Ovary (tissue), 9 donors: ENCODE measurements around the gene PDE4D. TPM values are rescaled to one million over a fixed set of nuclear protein-coding genes. Genes with fewer than 3 reads are reported as not detected.
"Not testable (repeated sequence)": the region's sequence is repeated elsewhere in the genome, so short reads cannot be mapped to it uniquely, and the experiment has no call there.

Experiments
- DNase-seq, 5 donors: peaks; one replicate each; pipeline ENCODE4 v3.0.0-alpha.2; 2019 to 2020
- H3K27ac ChIP-seq, 2 donors: fragments of 200-600 bp; one replicate each; pipeline versions ENCODE4 v1.5.1 to v1.8.0; 2019 to 2022
- H3K27me3 ChIP-seq: fragments of 200-600 bp; one replicate; pipeline ENCODE4 v1.8.0; 2022
- H3K36me3 ChIP-seq: fragments of 200-600 bp; sonication (generic); one replicate; pipeline ENCODE4 v1.5.1; 2019
- H3K4me1 ChIP-seq: one replicate; pipeline ENCODE4 v1.8.1; 2013; ENCODE audit warnings: mild to moderate bottlenecking, moderate library complexity; ENCODE audit not compliant: insufficient read depth
- H3K4me3 ChIP-seq: fragments of 200-600 bp; sonication (generic); one replicate; pipeline ENCODE4 v1.5.1; 2017
- H3K9me3 ChIP-seq, 2 donors: fragments of 200-600 bp in 1 of 2; sonication (generic) in 1 of 2; one replicate each; pipeline versions ENCODE4 v1.5.1 to v1.8.1; 2013 to 2019; ENCODE audit warnings: mild to moderate bottlenecking in 1 of 2, moderate library complexity in 1 of 2
- EP300 ChIP-seq: sonication (generic); formaldehyde crosslinking; IDR thresholded peaks from one replicate; pipeline ENCODE4 v1.6.1; 2017; ENCODE audit warnings: antibody characterized with exemption
- POLR2A ChIP-seq: fragments of 450-650 bp; IDR thresholded peaks from one replicate; pipeline ENCODE4 v1.6.1; 2017; ENCODE audit warnings: antibody characterized with exemption, mild to moderate bottlenecking, moderate library complexity
- WGBS, 3 donors: extraction: QIAGEN DNeasy Blood & Tissue Kit in 1 of 3; methylation state at CpG; one replicate each; pipeline versions ENCODE4 v1.1.5 to v1.1.7; 2013 to 2017; 5-methylcytosine and 5-hydroxymethylcytosine counted together
- intact Hi-C, 4 donors: fragments of 100-400 bp; cut with DNase I; formaldehyde crosslinking; loops; one replicate each; pipeline versions ENCODE4 v1.11.0 to v1.15.1; 2022 to 2023
- polyA plus RNA-seq, 2 donors: library from polyadenylated mRNA; stranded (reverse); fragments of 200-250 nt in 1 of 2; fragments of 350-450 nt in 1 of 2; fragmentation: Illumina TruSeq in 1 of 2; extraction: RNeasy Lipid Tissue Mini Kit (QIAGEN cat#74804) in 1 of 2; gene quantifications; one replicate each; pipeline ENCODE4 v1.2.3, GENCODE V29; 2013 to 2014
- total RNA-seq, 7 donors: library from RNA; depleted of rRNA in 2 of 7; stranded (reverse); fragments of >200 nt in 2 of 7; fragmentation: NEBNext Ultra II Directional in 3 of 7; extraction: Animal tissue kit (Norgen Biotek cat#: 25700) in 3 of 7; gene quantifications; one replicate each; pipeline versions ENCODE4 v1.1.0 to v1.2.4, GENCODE V29; 2016 to 2023
- TF ChIP-seq, protein P1 (sequence below), 3 donors: fragments of 450-650 bp in 2 of 3; fragments of 200-600 bp in 1 of 3; IDR thresholded peaks; one replicate each; pipeline versions ENCODE4 v1.5.1 to v1.8.0; 2016 to 2022; ENCODE audit warnings: antibody characterized with exemption in 3 of 3, mild to moderate bottlenecking in 1 of 3
- donor health status: DM: no; HTN: no; CAD: no; lungs with moderate emphysema.
- donor health status: DM: no; HTN: no; CAD: no.
- donor health status: Bipolar disorder and iron deficiency.
- donor health status: DM: yes; HTN: yes; CAD: no.
- donor health status: DM: no; HTN: no; CAD: no.
- donor health status: DM: yes; HTN: yes; CAD: no.

PDE4D gene
- total and polyA plus RNA-seq, 9 donors: 1.3 to 67.6 (median 8.4) TPM

DNA sequence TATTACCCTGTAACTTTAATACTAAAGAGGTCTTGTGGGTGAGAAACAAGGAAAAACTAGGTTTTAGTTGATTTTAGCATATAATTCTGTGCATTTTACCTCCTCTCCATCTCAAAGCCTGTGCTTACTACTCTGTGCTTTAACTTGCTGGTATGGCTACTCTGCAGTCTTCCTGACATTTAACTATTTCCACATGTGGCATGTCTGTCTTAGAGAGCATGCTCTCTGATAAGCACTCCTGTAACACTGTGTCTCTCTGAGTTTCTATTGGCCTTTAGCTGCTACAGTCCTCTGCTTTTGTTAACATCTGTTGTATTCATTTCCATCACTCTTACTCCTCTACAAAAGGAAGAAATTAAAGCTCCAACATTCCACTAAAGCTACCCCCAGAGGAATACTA, 892.4 kb downstream of the PDE4D start:
- no peak for DNase-seq
- Histone ChIP-seq H3K36me3 (no peaks in the 10 kb centered on the region), H3K4me1 (no peaks in the 10 kb centered on the region), H3K27ac (no peak overlapping the region), H3K27me3 (no peaks in the 10 kb centered on the region), H3K4me3 (no peak overlapping the region), H3K9me3 (no peaks in the 10 kb centered on the region)
- no peak for TF ChIP-seq EP300
- TF ChIP-seq, protein P1, sequence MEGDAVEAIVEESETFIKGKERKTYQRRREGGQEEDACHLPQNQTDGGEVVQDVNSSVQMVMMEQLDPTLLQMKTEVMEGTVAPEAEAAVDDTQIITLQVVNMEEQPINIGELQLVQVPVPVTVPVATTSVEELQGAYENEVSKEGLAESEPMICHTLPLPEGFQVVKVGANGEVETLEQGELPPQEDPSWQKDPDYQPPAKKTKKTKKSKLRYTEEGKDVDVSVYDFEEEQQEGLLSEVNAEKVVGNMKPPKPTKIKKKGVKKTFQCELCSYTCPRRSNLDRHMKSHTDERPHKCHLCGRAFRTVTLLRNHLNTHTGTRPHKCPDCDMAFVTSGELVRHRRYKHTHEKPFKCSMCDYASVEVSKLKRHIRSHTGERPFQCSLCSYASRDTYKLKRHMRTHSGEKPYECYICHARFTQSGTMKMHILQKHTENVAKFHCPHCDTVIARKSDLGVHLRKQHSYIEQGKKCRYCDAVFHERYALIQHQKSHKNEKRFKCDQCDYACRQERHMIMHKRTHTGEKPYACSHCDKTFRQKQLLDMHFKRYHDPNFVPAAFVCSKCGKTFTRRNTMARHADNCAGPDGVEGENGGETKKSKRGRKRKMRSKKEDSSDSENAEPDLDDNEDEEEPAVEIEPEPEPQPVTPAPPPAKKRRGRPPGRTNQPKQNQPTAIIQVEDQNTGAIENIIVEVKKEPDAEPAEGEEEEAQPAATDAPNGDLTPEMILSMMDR (IDR thresholded peaks at IDR 0.05): no peak
- no peak for TF ChIP-seq POLR2A
- intact Hi-C loops: loop anchor here in 2 of 4 donors (10.0 kb wide), 1 partner anchor 106 kb away; no protein-coding TSS in a partner anchor

DNA sequence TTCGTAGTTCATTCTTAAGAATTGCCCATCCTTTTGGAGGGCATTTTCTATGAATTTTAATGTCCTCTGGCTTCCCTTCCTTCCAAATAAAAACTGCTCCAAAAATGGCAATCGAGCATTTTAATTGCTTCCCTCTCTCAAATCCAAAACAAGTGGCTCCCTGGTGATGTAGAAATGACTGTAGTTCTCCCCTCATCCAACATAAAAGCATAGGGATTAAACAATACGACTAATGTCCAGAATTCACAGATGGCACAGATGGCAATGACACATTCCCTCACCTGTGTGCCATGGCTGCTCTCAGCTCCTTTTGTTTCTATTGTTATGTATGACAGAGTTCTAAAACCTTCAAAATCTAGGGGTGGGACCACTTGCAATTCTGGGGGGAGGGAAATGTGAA, 893.3 kb downstream of the PDE4D start:
- DNase-seq: no peak
- Histone ChIP-seq H3K36me3 (no peaks in the 10 kb centered on the region), H3K4me1 (no peaks in the 10 kb centered on the region), H3K9me3 (no peaks in the 10 kb centered on the region), H3K27ac (no peak overlapping the region), H3K4me3 (no peak overlapping the region), H3K27me3 (no peaks in the 10 kb centered on the region)
- TF ChIP-seq, protein P1 (IDR thresholded peaks at IDR 0.05): no peak
- TF ChIP-seq EP300 (no peak), POLR2A (no peak)
- intact Hi-C loops: loop anchor here in 2 of 4 donors (10.0 kb wide), 1 partner anchor 105 kb away; no protein-coding TSS in a partner anchor
- WGBS, 3 donors: 86 to 94% (median 87%) methylated on average over 3 of the region's 3 CpGs

DNA sequence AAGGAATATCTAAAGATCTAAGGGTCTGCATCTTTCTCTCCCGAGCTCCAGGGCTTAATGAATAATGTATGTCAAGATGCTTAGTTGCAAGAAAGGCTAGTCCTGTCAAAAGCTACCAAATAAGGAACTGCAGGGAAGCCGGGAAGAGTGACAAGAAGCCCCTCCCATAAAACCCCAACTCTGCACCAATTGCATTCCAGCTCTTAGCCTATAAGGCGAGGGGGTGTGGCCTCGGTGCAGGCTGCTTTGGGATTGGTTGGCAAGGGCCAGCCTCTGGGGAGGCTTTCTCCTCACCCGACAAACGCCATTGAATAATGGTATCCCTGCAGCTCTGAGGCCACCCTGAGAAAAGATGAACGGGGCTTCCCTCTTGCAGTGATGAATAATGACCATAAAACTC, 893.7 kb downstream of the PDE4D start:
- H3K27ac ChIP-seq: no peak overlapping the region
- no peak overlapping the region for H3K4me3 ChIP-seq
- intact Hi-C loops: loop anchor here in 2 of 4 donors (10.0 kb wide), 1 partner anchor 105 kb away; no protein-coding TSS in a partner anchor
- H3K27me3 ChIP-seq: no peaks in the 10 kb centered on the region
- no peak for TF ChIP-seq POLR2A
- H3K36me3 ChIP-seq: no peaks in the 10 kb centered on the region
- no peaks in the 10 kb centered on the region for H3K4me1 ChIP-seq
- no peak for DNase-seq
- 93 to 94% (median 94%) methylated on average over 7 of the region's 7 CpGs for WGBS, 3 donors
- H3K9me3 ChIP-seq: no peaks in the 10 kb centered on the region

DNA sequence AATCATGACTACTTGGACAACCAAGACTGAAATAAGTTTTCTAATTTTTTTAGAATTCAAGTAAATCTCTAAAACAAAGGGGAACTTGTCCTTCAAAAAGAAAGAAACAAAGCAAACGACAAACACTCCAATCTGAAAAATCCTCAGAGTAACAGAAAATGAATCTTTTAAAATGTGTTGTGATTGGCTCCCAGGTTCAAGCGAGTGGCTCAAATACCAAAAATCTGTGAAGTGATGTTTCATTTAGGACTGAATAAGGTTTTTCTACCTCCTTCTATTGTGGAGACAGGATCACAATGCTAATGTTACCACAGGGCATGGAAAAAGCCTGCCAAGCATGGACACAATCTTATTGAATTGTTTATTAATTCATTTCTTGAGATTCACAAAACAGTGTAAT, 895.0 kb downstream of the PDE4D start:
- WGBS, 3 donors: 48 to 75% (median 58%) methylated on average over 2 of the region's 2 CpGs
- intact Hi-C loops: no loop called here
- no peaks in the 10 kb centered on the region for H3K4me1 ChIP-seq

DNA sequence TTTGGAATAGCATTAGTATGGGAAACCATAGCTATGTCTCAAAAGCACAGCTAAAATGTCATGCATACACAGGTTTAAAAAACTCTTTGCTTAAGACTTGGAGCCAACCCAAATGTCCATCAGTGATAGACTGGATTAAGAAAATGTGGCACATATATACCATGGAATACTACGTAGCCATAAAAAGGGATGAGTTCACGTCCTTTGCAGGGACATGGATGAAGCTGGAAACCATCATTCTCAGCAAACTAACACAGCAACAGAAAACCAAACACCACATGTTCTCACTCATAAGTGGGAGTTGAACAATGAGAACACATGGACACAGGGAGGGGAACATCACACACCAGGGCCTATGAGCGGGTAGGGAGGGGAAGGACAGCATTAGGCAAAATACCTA, 897.7 kb downstream of the PDE4D start:
- H3K4me1 ChIP-seq, H3K36me3 ChIP-seq, DNase-seq, H3K27me3 ChIP-seq, H3K4me3 ChIP-seq, intact Hi-C loops, H3K27ac ChIP-seq, H3K9me3 ChIP-seq: not testable (repeated sequence)
- WGBS, 3 donors: 87 to 90% (median 90%) methylated on average over 3 of the region's 3 CpGs

More for the DNA sequence above, 895.0 kb downstream of the PDE4D start:
- Histone ChIP-seq H3K27ac (no peak overlapping the region), H3K9me3 (no peaks in the 10 kb centered on the region), H3K27me3 (no peaks in the 10 kb centered on the region), H3K36me3 (no peaks in the 10 kb centered on the region), H3K4me3 (no peak overlapping the region)
- DNase-seq: no peak
- TF ChIP-seq, protein P1 (IDR thresholded peaks at IDR 0.05): no peak
- TF ChIP-seq EP300 (no peak), POLR2A (no peak)

DNA sequence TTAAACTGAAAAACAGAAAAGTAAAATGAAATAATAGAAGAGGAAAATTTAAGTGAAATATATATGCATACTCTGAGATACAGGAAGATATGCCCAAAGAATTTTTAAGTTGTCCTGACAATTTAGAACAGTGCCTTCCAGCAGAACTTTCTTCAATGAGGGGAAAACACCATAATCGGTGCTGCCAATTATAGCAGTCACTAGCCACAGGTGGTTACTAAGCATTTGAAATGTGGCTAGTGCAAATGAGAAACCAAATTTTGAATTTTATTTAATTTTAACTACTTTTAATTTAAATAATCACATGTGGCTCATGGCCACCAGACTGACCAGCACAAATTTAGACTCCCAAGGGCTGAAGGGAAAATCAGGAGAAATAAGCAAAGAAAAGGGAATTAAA, 900.1 kb downstream of the PDE4D start:
- no peak for DNase-seq
- intact Hi-C loops: no loop called here
- 77 to 87% (median 85%) methylated on average over 1 of the region's 1 CpG for WGBS, 3 donors

More for the DNA sequence above, 900.1 kb downstream of the PDE4D start:
- TF ChIP-seq POLR2A (no peak), EP300 (no peak)
- TF ChIP-seq, protein P1 (IDR thresholded peaks at IDR 0.05): no peak
- no peaks in the 10 kb centered on the region for H3K4me1 ChIP-seq
- no peaks in the 10 kb centered on the region for H3K27me3 ChIP-seq
- no peaks in the 10 kb centered on the region for H3K36me3 ChIP-seq
- no peak overlapping the region for H3K4me3 ChIP-seq
- no peaks in the 10 kb centered on the region for H3K9me3 ChIP-seq
- H3K27ac ChIP-seq: no peak overlapping the region
